GM18907 (cell line): ENCODE data around the gene SMIM36.
A peak's percentile ranks its signal among the peaks of the same experiment; 100 is the strongest.
"Not testable (repeated sequence)": the region's sequence is repeated elsewhere in the genome, so short reads cannot be mapped to it uniquely, and the experiment has no call there.

Source experiments
- ATAC-seq: cut with Tn5 transposase; IDR thresholded peaks from one replicate; pipeline ENCODE4 v1.9.1; 2021; ENCODE audit warnings: mild to moderate bottlenecking, moderate library complexity; ENCODE audit not compliant: unreplicated experiment

The SMIM36 gene

GRCh38 chr17:55510986-55511721, at the start of gene SMIM36:
Gene SMIM36 (minus strand): TSS chr17:55511452.
- ATAC-seq = no peak

GRCh38 chr17:55555772-55556171, 44.5 kb upstream of the SMIM36 start:
- no peak for ATAC-seq

- no peak for ATAC-seq
These were observed 37.9 kb upstream of the SMIM36 start for GRCh38 chr17:55549140-55549539.

GRCh38 chr17:55546991-55547664, 35.9 kb upstream of the SMIM36 start:
- no peak for ATAC-seq

DNA sequence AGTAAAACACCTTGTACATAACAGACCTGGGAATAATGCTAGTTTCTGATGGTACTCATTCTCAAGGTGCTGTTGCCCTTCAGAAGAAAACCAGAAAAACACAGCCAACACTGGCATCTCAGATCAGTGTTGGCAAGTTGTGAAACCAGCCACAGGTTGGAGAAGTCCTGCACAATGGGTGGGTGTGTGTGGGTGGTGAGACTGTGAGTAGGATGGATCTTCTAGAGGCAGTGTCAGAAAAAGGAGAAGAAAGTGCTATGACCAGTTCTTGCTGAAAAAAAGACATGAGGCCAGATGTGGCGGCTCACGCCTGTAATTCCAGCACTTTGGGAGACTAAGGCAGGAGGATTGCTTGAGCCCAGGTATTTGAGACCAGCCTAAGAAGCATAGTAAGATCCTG, 35.2 kb upstream of the SMIM36 start:
- no peak for ATAC-seq

- no peak for ATAC-seq
These were observed 34.6 kb upstream of the SMIM36 start for GRCh38 chr17:55545806-55546205.

GRCh38 chr17:55543709-55544108, 32.5 kb upstream of the SMIM36 start:
- no peak for ATAC-seq

DNA sequence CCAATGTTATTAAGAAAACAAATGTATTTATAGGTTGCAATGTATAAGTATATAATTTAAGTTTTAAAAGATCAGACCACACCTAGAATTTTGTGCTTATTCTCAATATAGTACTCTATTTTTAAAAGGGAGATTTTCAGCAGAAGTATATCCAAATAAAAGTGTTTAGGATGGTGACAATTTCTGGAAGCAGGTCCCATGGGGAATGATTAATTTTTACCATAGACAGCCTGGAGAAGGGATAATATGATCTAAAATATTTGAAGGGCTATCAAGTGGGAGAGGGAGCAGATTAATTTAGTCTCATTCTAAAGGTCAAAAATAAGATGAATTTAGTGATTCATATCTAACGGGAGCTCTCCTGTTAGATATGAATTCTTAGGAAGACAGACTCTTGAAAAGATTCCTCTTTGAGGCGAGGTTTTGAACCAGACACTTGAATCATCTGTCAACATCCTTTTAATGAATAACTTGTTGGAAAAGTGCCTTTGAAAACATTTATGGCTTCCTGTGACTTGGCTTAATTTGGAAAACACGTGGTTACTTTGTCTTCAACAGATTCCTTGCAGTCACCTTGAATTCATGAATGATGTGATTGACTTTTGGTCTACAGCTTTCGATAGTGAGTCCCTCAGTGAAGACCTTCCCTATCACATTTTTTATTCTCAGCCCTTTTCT, 29.3 kb upstream of the SMIM36 start:
- no peak for ATAC-seq

DNA sequence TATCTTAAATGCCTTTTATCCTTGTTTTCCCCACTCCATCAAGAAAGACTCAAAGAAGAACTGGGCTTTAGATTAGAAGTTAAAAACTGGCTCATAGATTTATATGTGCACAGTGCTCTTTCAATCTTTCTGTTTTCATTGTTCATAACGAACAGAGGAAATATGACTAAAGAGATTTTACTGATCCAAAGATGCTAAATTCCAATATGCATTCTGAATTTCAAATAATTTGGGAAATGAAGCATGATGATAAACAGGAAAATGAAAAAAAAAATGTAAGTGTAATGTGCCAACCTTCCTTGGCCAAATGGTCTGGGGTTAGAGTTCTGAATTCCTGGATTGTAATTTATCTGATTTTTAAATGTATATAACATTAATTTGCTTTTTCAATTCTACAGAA, 25.0 kb upstream of the SMIM36 start:
- ATAC-seq = no peak

DNA sequence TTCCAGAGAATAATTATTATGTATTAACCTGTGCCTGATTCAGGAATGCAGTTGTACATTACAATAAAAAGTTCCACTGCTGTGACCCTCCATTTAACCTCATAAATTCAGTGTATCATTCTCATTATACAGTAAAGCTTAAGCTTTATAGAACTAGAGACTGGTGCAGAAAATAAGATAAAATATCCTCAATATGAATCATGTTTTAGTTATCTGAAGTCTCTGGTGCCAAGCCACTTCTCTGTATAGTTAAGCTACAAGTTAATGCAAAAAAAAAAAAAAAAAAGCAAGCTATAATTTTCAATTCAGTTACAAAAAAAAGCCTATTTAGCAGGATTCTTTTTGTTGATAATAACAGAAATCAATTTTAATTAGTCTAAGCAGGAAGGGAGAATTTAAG, 22.4 kb upstream of the SMIM36 start:
- no peak for ATAC-seq

DNA sequence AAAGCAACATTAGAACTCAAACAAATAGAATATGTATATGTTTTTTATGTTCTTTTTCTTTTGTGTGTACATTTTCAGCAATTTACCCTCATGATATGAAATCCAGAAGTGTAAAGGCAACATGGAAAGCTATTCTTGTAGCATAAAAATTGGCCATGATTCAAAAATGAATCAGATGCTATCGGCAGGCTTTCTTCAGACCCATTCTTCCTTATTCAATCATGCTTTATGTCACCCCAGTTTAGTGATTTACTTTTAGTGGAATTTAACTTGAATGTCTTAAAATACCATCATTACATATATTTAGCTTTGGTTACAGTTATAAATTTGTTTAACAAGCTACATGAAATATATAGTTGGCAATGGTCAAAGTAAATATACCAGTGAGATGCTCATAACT, 21.4 kb upstream of the SMIM36 start:
- no peak for ATAC-seq

DNA sequence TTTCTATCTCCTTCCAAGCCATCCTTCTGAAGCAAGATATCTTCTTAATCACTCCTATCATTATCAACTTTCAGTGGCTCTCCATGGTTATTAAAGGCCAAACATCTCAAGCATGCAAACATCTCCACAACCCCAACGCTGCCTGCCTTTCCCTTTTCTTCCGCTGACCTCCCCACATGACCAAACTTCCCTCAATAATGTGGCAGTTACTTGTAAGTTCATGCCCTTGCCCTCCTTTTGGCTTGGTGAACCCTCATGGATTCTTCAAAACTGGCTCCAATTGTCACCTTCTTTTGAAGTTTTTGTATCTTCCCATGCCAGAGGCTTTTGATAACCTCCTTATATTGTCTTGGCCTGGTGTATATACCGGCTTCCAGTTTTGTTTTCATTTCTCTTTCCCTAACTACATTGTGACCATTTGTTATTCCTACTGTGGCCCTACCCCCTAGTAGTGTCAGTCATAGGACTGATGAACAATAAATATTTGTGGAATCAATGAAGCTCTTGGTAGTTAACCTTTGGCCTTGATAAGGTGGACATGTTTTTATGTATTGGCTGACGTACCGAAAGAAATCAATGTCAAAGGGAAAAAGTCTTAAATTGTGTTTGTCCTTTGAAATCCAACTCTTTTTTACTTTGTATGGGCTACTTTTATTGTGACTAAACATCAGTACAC, 19.9 kb upstream of the SMIM36 start:
- ATAC-seq = no peak

DNA sequence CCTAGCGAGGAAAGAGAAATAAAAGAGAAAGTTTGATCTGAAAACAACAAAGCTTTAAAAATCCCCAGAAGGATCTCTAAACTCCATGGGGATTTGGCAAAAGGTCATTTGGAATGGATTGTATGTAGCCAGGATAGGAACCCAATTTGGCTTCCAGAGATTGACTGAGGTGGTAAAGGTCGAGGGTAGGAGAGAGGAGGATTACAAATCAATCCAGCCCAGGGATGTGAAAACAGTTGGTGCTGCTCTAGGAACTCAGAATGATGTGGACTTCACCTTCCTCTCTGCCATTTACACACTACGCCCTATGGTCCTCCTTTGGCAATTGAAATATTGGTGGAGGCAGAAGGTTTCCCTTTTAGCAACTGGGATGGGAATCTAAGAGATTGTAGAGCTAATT, 18.8 kb upstream of the SMIM36 start:
- no peak for ATAC-seq

DNA sequence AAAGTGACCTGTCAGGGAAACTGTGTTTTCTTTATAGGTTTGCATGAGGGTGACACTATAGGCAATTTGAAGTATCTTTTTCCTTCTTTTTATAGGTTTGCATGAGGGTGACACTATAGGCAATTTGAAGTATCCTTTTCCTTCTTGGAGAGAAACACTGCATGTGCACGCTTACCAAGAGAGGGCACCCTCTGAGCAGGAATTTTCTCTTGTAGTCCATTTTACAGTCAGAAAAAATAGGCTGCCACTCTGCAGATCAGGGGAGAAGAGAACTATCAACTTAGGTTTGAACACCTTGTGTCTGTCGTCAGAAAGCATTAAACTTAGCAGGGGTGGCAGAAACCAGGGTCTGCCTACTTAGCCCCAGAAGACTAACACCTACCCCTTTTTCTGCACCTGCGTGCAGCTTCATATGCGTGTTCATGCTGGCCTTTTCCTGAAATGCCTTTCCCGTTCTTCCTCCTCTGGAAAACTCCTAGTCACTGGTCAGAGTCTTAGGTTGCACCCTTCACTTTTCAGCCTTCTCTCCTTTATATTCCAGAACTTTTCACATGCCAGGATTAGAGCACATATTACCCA, 16.4 kb upstream of the SMIM36 start:
- ATAC-seq = no peak

GRCh38 chr17:55524440-55525220, 13.4 kb upstream of the SMIM36 start:
- ATAC-seq = peak; percentile 81

- not testable (repeated sequence) for ATAC-seq
These were observed 11.8 kb upstream of the SMIM36 start for GRCh38 chr17:55523032-55523431.

DNA sequence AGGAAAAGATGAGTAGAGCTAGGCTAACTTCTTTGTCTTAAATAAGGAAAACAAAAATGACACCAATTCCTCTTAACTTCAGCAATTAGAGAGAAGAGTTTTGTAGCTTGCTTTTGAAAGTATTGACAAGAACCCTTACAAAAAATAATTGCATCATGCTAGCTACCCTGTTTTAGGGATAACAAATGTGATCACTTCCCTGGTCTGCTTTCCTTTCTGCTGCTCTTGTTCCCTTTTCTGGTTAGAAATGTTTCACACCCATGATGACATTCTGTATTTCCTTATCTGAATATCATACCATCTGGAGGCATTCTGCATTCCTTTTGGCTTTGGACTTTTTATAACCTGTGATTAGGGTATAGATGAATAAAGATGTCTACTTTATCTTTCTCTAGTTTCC, 9.9 kb upstream of the SMIM36 start:
- no peak for ATAC-seq

DNA sequence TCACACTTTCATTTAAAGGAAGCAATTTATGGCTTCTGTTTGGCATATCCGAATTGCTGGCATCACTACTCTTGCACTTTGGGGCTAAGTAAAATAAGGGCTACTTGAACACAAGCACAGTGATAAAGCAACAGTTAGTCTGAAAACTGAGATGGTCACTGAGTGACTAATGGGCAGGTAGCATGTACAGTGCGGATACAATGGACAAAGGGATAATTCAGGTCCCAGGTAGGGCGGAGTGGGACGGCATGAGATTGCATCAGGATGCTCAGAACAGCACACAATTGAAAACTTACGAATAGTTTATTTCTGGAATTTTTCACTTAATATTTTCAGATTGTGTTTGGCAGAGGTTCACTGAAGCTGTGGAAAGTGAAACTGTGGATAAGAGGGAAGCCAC, 9.2 kb upstream of the SMIM36 start:
- no peak for ATAC-seq

GRCh38 chr17:55518510-55518909, 7.3 kb upstream of the SMIM36 start:
- ATAC-seq = no peak

- ATAC-seq = peak; percentile 77
These were observed 2.8 kb upstream of the SMIM36 start for GRCh38 chr17:55513885-55514590.
